ENCODE results near the gene VTI1B.

The VTI1B gene

GRCh38 chr14:67650151-67650550, 24.3 kb downstream of the VTI1B start:
- TF ChIP-seq CTCF (conservative IDR thresholded peaks at IDR 0.05; ENCODE audit: low read depth) = no peak
- POLR2A ChIA-PET (ENCODE audit: low non-redundant PET) = no interaction called here
- CTCF ChIA-PET = no interaction called here
- no peak overlapping the region for H3K27ac ChIP-seq
- DNase-seq (ENCODE audit: low spot score) = no peak

- TF ChIP-seq CTCF (conservative IDR thresholded peaks at IDR 0.05; ENCODE audit: low read depth) = no peak
- ChIA-PET CTCF (no interaction called here), POLR2A (ENCODE audit: low non-redundant PET) (no interaction called here)
- no peak for DNase-seq (ENCODE audit: low spot score)
- H3K27ac ChIP-seq = no peak overlapping the region
Measured at GRCh38 chr14:67646131-67646530, 28.3 kb downstream of the VTI1B start.

- no peak for DNase-seq (ENCODE audit: low spot score)
- ChIA-PET CTCF (no interaction called here), POLR2A (ENCODE audit: low non-redundant PET) (no interaction called here)
- TF ChIP-seq CTCF (conservative IDR thresholded peaks at IDR 0.05; ENCODE audit: low read depth) = no peak
- H3K27ac ChIP-seq = no peak overlapping the region
Measured at GRCh38 chr14:67645414-67645813, 29.0 kb downstream of the VTI1B start.

GRCh38 chr14:67644428-67644827, 30.0 kb downstream of the VTI1B start:
- POLR2A ChIA-PET (ENCODE audit: low non-redundant PET) = no interaction called here
- no peak for DNase-seq (ENCODE audit: low spot score)
- CTCF ChIA-PET = no interaction called here
- TF ChIP-seq CTCF (conservative IDR thresholded peaks at IDR 0.05; ENCODE audit: low read depth) = no peak
- H3K27ac ChIP-seq = no peak overlapping the region

- CTCF ChIA-PET = no interaction called here
- no peak for DNase-seq (ENCODE audit: low spot score)
- no peak overlapping the region for H3K27ac ChIP-seq
- TF ChIP-seq CTCF (conservative IDR thresholded peaks at IDR 0.05; ENCODE audit: low read depth) = no peak
- POLR2A ChIA-PET (ENCODE audit: low non-redundant PET) = no interaction called here
Measured at GRCh38 chr14:67643713-67644112, 30.7 kb downstream of the VTI1B start.

- no peak overlapping the region for H3K27ac ChIP-seq
- no peak for TF ChIP-seq CTCF (conservative IDR thresholded peaks at IDR 0.05; ENCODE audit: low read depth)
- ChIA-PET CTCF (no interaction called here), POLR2A (ENCODE audit: low non-redundant PET) (no interaction called here)
- no peak for DNase-seq (ENCODE audit: low spot score)
Measured at GRCh38 chr14:67641902-67642749, 32.3 kb downstream of the VTI1B start.

Data from RWPE1 (cell line).